ENCODE measurements around the gene LTB.

The LTB gene

GRCh38 chr6:31567531-31568370 lies 14.5 kb downstream of the LTB start:
- Histone ChIP-seq H3K27me3 (ENCODE audit: insufficient read depth, poor library complexity, severe bottlenecking) (no peaks in the 10 kb centered on the region), H3K4me3 (replicated peaks; ENCODE audit: insufficient read depth, low read length) (no peak overlapping the region), H3K27ac (replicated peaks) (no peak overlapping the region)
- DNase-seq (ENCODE audit: low read depth in 1 of 2, low spot score in 1 of 2), result no peak
- TF ChIP-seq CTCF (IDR thresholded peaks at IDR 0.05; ENCODE audit: insufficient read depth, low read length) (no peak), GABPA (IDR thresholded peaks at IDR 0.05; ENCODE audit: low read depth) (no peak), POLR2AphosphoS5 (IDR thresholded peaks at IDR 0.05; ENCODE audit: low read depth) (no peak), SPI1 (IDR thresholded peaks at IDR 0.05; ENCODE audit: borderline replicate concordance, low read depth) (no peak), REST (IDR thresholded peaks at IDR 0.05; ENCODE audit: insufficient replicate concordance, low read depth) (no peak)

GRCh38 chr6:31560697-31561058 lies 21.5 kb downstream of the LTB start:
- TF ChIP-seq REST (IDR thresholded peaks at IDR 0.05; ENCODE audit: insufficient replicate concordance, low read depth) (no peak), SPI1 (IDR thresholded peaks at IDR 0.05; ENCODE audit: borderline replicate concordance, low read depth) (no peak), GABPA (IDR thresholded peaks at IDR 0.05; ENCODE audit: low read depth) (no peak), CTCF (IDR thresholded peaks at IDR 0.05; ENCODE audit: insufficient read depth, low read length) (no peak), POLR2AphosphoS5 (IDR thresholded peaks at IDR 0.05; ENCODE audit: low read depth) (no peak)
- H3K4me3 ChIP-seq (replicated peaks; ENCODE audit: insufficient read depth, low read length), result no peak overlapping the region
- H3K27ac ChIP-seq (replicated peaks), result peak overlapping the region; percentile 92
- no peaks in the 10 kb centered on the region for H3K27me3 ChIP-seq (ENCODE audit: insufficient read depth, poor library complexity, severe bottlenecking)
- DNase-seq (ENCODE audit: low read depth in 1 of 2, low spot score in 1 of 2), result no peak

- Histone ChIP-seq H3K27ac (replicated peaks) (peak overlapping the region; percentile 92), H3K27me3 (ENCODE audit: insufficient read depth, poor library complexity, severe bottlenecking) (no peaks in the 10 kb centered on the region), H3K4me3 (replicated peaks; ENCODE audit: insufficient read depth, low read length) (no peak overlapping the region)
- DNase-seq (ENCODE audit: low read depth in 1 of 2, low spot score in 1 of 2), result peak; percentile 94 to 96
- no peak; the same call in 1 of the 2 replicates for TF ChIP-seq GABPA (IDR thresholded peaks at IDR 0.05; ENCODE audit: low read depth)
- TF ChIP-seq SPI1 (IDR thresholded peaks at IDR 0.05; ENCODE audit: borderline replicate concordance, low read depth), result peak; percentile 83
- TF ChIP-seq POLR2AphosphoS5 (IDR thresholded peaks at IDR 0.05; ENCODE audit: low read depth), result peak; percentile 61; the same call in 1 of the 2 replicates
- no peak for TF ChIP-seq REST (IDR thresholded peaks at IDR 0.05; ENCODE audit: insufficient replicate concordance, low read depth)
- no peak for TF ChIP-seq CTCF (IDR thresholded peaks at IDR 0.05; ENCODE audit: insufficient read depth, low read length)
Observed at GRCh38 chr6:31559958-31560696, 22.1 kb downstream of the LTB start.
